Gastrocnemius medialis (tissue), 4 donors: ENCODE data around the gene RBM17. TPM values are rescaled to one million over a fixed set of nuclear protein-coding genes. Genes with fewer than 3 reads are reported as not detected.
A peak's percentile ranks its signal among the peaks of the same experiment; 100 is the strongest.

Experiments
- ATAC-seq, 2 donors: fragments of 150-250 bp; one replicate each; pipeline ENCODE4 v1.9.1; 2016
- DNase-seq, 2 donors: peaks; one replicate each; pipeline ENCODE4 v3.0.0-alpha.2; 2019
- H3K27ac ChIP-seq, 4 donors: fragments of 200-600 bp; sonication (generic); 1 replicate in 1 of 4; 2 replicates in 3 of 4; pipeline ENCODE4 v1.5.1; 2016 to 2018; ENCODE audit warnings: mild to moderate bottlenecking in 2 of 4, moderate library complexity in 1 of 4
- H3K27me3 ChIP-seq, 3 donors: fragments of 200-600 bp; sonication (generic) in 2 of 3; 1 replicate in 1 of 3; 2 replicates in 2 of 3; pipeline versions ENCODE4 v1.5.1 to v1.6.0; 2016 to 2019; ENCODE audit warnings: mild to moderate bottlenecking in 1 of 3, moderate library complexity in 1 of 3
- H3K36me3 ChIP-seq, 2 donors: fragments of 200-600 bp; sonication (generic) in 1 of 2; one replicate each; pipeline ENCODE4 v1.5.1; 2017 to 2018
- H3K4me1 ChIP-seq, 2 donors: fragments of 200-600 bp; sonication (generic) in 1 of 2; one replicate each; pipeline ENCODE4 v1.5.1; 2016 to 2017; ENCODE audit warnings: mild to moderate bottlenecking in 2 of 2
- H3K4me3 ChIP-seq, 4 donors: fragments of 200-600 bp; sonication (generic) in 3 of 4; 1 replicate in 1 of 4; 2 replicates in 3 of 4; pipeline ENCODE4 v1.5.1; 2016 to 2019; ENCODE audit warnings: mild to moderate bottlenecking in 2 of 4
- H3K9me3 ChIP-seq, 3 donors: fragments of 200-600 bp; sonication (generic) in 2 of 3; 1 replicate in 1 of 3; 2 replicates in 2 of 3; pipeline ENCODE4 v1.5.1; 2016 to 2019
- POLR2A ChIP-seq, 2 donors: fragments of 450-650 bp; IDR thresholded peaks; one replicate each; pipeline ENCODE4 v1.6.1; 2017; ENCODE audit warnings: antibody characterized with exemption in 2 of 2, mild to moderate bottlenecking in 2 of 2, moderate library complexity in 2 of 2
- in situ Hi-C, 4 donors: fragments of 200-750 bp; cut with MboI; loops; one replicate each; pipeline versions ENCODE4 v1.15.0 to v1.8.0; 2017; ENCODE audit warnings: low sequenced_read_pairs in 4 of 4
- intact Hi-C: fragments of 100-400 bp; cut with DNase I; formaldehyde crosslinking; loops from one replicate; pipeline ENCODE4 v1.15.1; 2023; ENCODE audit warnings: low total_unique reads
- total RNA-seq, 4 donors: library from RNA; depleted of rRNA; stranded (reverse); fragments of >200 nt; gene quantifications; one replicate each; pipeline versions ENCODE4 v1.1.0 to v1.2.3, GENCODE V29; 2016
- TF ChIP-seq, protein P1 (sequence below), 5 experiments: fragments of 450-650 bp in 3 of 5; fragments of 200-600 bp in 2 of 5; sonication (generic) in 2 of 5; IDR thresholded peaks in 4 of 5; conservative IDR thresholded peaks in 1 of 5; 1 replicate in 4 of 5; 2 replicates in 1 of 5; pipeline ENCODE4 v1.5.1; 2016 to 2019; ENCODE audit warnings: antibody characterized with exemption in 5 of 5, mild to moderate bottlenecking in 3 of 5, moderate library complexity in 3 of 5

RBM17 gene
- total RNA-seq, 4 donors from 2014 or later: 53.2 to 67.4 (median 60.1) TPM

DNA sequence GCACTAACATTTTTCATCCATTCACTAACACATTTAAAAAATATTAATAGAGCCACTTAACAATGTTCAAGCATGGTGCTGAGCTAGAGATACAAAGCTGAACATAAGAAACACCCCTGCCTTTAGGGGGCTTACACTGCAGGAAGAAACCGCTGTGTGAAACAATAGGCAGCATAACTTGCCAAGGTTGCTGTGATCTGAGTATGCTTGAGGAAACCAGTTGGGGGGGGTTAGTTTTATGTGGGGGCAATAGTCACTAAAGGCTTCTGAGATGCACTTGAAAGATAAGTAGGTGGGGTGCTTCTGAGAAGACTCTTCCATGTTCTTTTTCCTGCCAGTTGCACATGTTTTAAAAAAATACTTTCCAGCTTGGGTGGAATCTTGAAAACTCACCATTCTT is 2.8 kb downstream of the RBM17 start:
- Histone ChIP-seq H3K27me3 (no peaks in the 10 kb centered on the region), H3K9me3 (no peaks in the 10 kb centered on the region), H3K4me1 (peaks cover 52 to 67% of the 10 kb centered on the region in 2 donors), H3K4me3 (peak overlapping the region in 1 of 4 donors; percentile 1), H3K27ac (peak overlapping the region in 3 of 4 donors; percentile 42 to 87 (median 58)), H3K36me3 (no peaks in the 10 kb centered on the region)
- DNase-seq (no peak), ATAC-seq (no peak)
- intact Hi-C loops (loop anchor here (2.0 kb wide), 1 partner anchor 49 kb away; no protein-coding TSS in a partner anchor), in situ Hi-C loops (no loop called here)
- no peak for TF ChIP-seq POLR2A (IDR thresholded peaks at IDR 0.05)
- TF ChIP-seq, protein P1, sequence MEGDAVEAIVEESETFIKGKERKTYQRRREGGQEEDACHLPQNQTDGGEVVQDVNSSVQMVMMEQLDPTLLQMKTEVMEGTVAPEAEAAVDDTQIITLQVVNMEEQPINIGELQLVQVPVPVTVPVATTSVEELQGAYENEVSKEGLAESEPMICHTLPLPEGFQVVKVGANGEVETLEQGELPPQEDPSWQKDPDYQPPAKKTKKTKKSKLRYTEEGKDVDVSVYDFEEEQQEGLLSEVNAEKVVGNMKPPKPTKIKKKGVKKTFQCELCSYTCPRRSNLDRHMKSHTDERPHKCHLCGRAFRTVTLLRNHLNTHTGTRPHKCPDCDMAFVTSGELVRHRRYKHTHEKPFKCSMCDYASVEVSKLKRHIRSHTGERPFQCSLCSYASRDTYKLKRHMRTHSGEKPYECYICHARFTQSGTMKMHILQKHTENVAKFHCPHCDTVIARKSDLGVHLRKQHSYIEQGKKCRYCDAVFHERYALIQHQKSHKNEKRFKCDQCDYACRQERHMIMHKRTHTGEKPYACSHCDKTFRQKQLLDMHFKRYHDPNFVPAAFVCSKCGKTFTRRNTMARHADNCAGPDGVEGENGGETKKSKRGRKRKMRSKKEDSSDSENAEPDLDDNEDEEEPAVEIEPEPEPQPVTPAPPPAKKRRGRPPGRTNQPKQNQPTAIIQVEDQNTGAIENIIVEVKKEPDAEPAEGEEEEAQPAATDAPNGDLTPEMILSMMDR (IDR thresholded peaks at IDR 0.05 in 4 of 5, conservative IDR thresholded peaks at IDR 0.05 in 1 of 5): no peak

DNA sequence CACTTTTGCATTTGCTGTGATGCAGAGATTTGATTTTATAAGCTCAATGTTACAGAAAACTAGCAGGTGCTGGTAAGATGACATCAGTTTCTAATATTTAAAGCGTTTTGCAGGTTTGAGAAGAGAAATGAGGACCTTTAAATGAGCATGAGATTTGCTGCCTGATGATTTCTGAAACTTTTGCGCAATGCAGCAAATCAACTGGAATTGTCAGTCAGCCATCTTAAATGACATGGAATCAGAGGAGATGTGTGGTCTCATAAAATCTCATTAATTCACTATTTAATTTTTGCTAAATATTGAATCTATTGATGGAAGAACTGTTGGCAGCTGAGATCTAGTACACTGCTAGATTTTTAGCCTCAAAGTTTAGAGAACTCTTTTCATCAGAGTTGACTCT is 3.9 kb downstream of the RBM17 start:
- in situ Hi-C loops: no loop called here

DNA sequence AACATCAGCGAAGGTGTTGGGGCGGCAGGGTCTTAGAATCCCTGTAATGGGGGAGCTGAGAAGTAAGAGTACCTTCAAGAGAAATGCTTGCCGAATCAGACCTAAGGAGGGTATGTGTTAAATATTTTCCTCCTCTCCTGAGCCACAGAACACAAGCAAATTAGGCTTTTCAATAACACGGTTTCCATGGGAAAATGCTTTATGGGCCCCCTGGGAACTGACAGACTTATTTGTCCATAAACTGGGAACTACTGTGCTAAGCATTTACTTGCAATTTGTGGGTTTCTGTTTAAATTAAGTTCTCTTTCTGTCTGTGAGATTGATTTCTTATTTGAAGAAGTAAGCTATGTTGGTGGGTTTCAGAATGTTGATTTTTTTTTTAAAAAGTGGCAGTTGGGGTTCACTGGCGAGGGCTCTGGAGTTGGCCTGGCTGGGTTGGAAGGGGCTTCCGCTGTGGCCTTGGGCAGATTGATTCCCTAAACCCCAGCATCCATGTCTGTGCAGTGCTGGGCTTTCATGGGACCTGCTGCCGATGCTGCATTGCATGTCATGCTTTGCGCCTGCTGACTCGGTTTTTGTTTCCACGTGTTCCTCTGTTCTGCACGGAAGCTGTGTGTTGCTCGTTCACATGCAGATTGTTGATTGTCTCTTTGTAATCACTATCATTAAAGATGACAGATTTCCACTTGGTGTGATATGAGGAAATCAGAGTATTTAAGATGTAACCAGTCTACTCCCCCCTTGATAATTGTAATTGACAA is 7.2 kb downstream of the RBM17 start:
- H3K4me1 ChIP-seq: peaks cover 39 to 56% of the 10 kb centered on the region in 2 donors
- intact Hi-C loops (no loop called here), in situ Hi-C loops (no loop called here)
- no peaks in the 10 kb centered on the region for H3K9me3 ChIP-seq
- ATAC-seq: no peak
- no peak for DNase-seq
- H3K27me3 ChIP-seq: no peaks in the 10 kb centered on the region
- TF ChIP-seq, protein P1 (IDR thresholded peaks at IDR 0.05 in 4 of 5, conservative IDR thresholded peaks at IDR 0.05 in 1 of 5): no peak
- TF ChIP-seq POLR2A (IDR thresholded peaks at IDR 0.05): no peak
- no peak overlapping the region for H3K4me3 ChIP-seq
- peak overlapping the region in 1 of 4 donors; percentile 14 for H3K27ac ChIP-seq
- peaks cover 0 to 25% of the 10 kb centered on the region in 2 donors for H3K36me3 ChIP-seq

More for the DNA sequence above, 3.9 kb downstream of the RBM17 start:
- no peaks in the 10 kb centered on the region for H3K27me3 ChIP-seq
- no peak overlapping the region for H3K4me3 ChIP-seq
- intact Hi-C loops: no loop called here
- ATAC-seq (no peak), DNase-seq (no peak)
- H3K27ac ChIP-seq: peak overlapping the region in 3 of 4 donors; percentile 23 to 87 (median 42)
- no peaks in the 10 kb centered on the region for H3K9me3 ChIP-seq
- H3K36me3 ChIP-seq: peaks cover 0 to 8% of the 10 kb centered on the region in 2 donors
- no peak for TF ChIP-seq POLR2A (IDR thresholded peaks at IDR 0.05)
- TF ChIP-seq, protein P1 (IDR thresholded peaks at IDR 0.05 in 4 of 5, conservative IDR thresholded peaks at IDR 0.05 in 1 of 5): no peak
- H3K4me1 ChIP-seq: peaks cover 52 to 69% of the 10 kb centered on the region in 2 donors

DNA sequence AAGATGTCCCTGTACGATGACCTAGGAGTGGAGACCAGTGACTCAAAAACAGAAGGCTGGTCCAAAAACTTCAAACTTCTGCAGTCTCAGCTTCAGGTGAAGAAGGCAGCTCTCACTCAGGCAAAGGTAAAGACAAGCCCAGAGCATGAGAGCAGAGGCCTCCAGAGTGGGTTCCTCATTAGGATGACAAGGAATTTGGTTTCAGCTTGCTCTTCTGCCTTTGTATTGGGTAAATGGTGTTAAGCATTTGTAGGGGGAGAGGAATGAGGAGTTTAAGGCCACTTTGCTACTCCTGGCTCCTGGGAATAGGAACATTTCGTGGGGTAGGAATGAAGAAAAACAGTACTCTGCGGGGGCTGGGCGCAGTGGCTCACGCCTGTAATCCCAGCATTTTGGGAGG is 8.2 kb downstream of the RBM17 start:
- no peak for DNase-seq
- Histone ChIP-seq H3K4me3 (no peak overlapping the region), H3K36me3 (peaks cover 0 to 35% of the 10 kb centered on the region in 2 donors), H3K4me1 (peaks cover 28 to 45% of the 10 kb centered on the region in 2 donors), H3K9me3 (no peaks in the 10 kb centered on the region), H3K27me3 (no peaks in the 10 kb centered on the region), H3K27ac (no peak overlapping the region)
- TF ChIP-seq, protein P1 (IDR thresholded peaks at IDR 0.05 in 4 of 5, conservative IDR thresholded peaks at IDR 0.05 in 1 of 5): no peak
- no peak for TF ChIP-seq POLR2A (IDR thresholded peaks at IDR 0.05)
- in situ Hi-C loops (no loop called here), intact Hi-C loops (no loop called here)
- ATAC-seq: no peak
